Activated B cell treated with CpG ODN at 0.5 μM for 24 hours (primary cell): ENCODE data around the gene STUB1. TPM values are rescaled to one million over a fixed set of nuclear protein-coding genes. Genes with fewer than 3 reads are reported as not detected.

Experiments used
- ATAC-seq: fragments of 200-7000 bp; cut with Tn5 transposase; one replicate; pipeline ENCODE4 v1.10.0; 2021; ENCODE audit warnings: low read depth, mild to moderate bottlenecking, moderate library complexity
- CTCF ChIA-PET: fragments of 350-600 bp; sonication (Branson Sonifier 250); formaldehyde crosslinking; loops from one replicate; lab custom pipeline; 2021; ENCODE audit warnings: antibody characterized with exemption; lab: Charles Lee
- POLR2A ChIA-PET: fragments of 350-600 bp; sonication (Branson Sonifier 250); formaldehyde crosslinking; loops from one replicate; lab custom pipeline; 2021; ENCODE audit warnings: antibody characterized with exemption; lab: Charles Lee
- DNase-seq: peaks from one replicate; pipeline ENCODE4 v3.0.0; 2022
- H3K27ac Mint-ChIP-seq: one replicate; pipeline ENCODE4 v1.8.0; 2020; ENCODE audit warnings: mixed read lengths
- H3K27me3 Mint-ChIP-seq: one replicate; pipeline ENCODE4 v1.8.0; 2021; ENCODE audit warnings: mixed read lengths
- H3K36me3 Mint-ChIP-seq: one replicate; pipeline ENCODE4 v1.8.0; 2021; ENCODE audit warnings: low read depth, mixed read lengths
- H3K4me1 Mint-ChIP-seq: one replicate; pipeline ENCODE4 v1.8.0; 2021; ENCODE audit warnings: mixed read lengths
- H3K4me3 Mint-ChIP-seq: one replicate; pipeline ENCODE4 v1.8.0; 2020; ENCODE audit warnings: mild to moderate bottlenecking, mixed read lengths
- H3K9me3 Mint-ChIP-seq: one replicate; pipeline ENCODE4 v1.8.0; 2020; ENCODE audit warnings: mixed read lengths
- intact Hi-C: fragments of 100-400 bp; cut with micrococcal nuclease; formaldehyde crosslinking; loops from one replicate; pipeline ENCODE4 v1.15.1; 2024
- total RNA-seq: library from RNA; stranded (reverse); gene quantifications from 2 replicates; pipeline ENCODE4 v1.2.3, GENCODE V29; 2022
- TF ChIP-seq, protein P1 (sequence below): fragments of 200-600 bp; IDR thresholded peaks from one replicate; pipeline ENCODE4 v1.8.0; 2022; ENCODE audit warnings: antibody characterized with exemption, mild to moderate bottlenecking

Gene STUB1
- total RNA-seq, 1 donor from 2014 or later, result 81.2 TPM

DNA sequence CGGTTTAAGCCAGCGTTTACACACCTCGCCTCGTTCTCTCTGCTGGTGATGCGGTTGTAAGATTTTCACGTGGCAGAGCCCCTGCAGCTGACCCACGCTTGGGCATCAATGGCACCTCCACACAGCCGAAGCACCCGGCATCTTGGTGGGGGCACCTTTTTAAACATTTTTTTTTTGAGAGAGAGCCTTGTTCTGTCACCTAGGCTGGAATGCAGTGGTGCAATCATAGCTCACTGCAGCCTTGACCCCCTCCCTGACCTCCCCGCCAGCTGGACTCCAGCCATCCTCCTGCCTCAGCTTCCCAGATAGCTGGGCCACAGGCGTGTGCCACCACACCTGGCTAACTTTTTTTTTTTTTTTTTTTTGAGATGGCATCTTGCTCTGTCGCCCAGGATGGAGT is 26.2 kb upstream of the STUB1 start:
- H3K36me3 Mint-ChIP-seq, result no peaks in the 10 kb centered on the region
- POLR2A ChIA-PET, result no interaction called here

DNA sequence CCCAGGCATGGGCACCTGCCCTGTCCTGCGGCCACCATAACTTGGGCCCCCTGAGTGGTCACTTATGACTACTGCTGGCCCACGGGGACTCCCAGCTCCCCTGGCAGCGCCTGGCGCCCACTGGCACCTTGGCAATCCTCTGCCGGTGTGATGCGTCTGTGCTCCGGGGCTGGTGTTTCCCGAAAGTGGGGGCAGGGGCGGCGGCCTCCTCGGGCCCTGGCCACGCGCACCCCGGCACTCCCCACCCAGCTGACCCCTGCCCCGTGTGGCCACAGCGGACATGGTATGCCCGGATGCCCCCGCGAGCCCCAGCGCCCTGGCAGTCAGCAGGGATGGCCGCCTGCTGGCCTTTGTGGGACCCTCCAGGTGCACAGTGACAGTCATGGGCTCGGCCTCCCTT is 22.7 kb upstream of the STUB1 start:
- Mint-ChIP-seq H3K4me1 (peaks cover 7% of the 10 kb centered on the region), H3K4me3 (no peak overlapping the region), H3K27ac (no peak overlapping the region), H3K27me3 (no peaks in the 10 kb centered on the region), H3K9me3 (no peaks in the 10 kb centered on the region), H3K36me3 (no peaks in the 10 kb centered on the region)
- ATAC-seq (no peak), DNase-seq (no peak)
- TF ChIP-seq, protein P1, sequence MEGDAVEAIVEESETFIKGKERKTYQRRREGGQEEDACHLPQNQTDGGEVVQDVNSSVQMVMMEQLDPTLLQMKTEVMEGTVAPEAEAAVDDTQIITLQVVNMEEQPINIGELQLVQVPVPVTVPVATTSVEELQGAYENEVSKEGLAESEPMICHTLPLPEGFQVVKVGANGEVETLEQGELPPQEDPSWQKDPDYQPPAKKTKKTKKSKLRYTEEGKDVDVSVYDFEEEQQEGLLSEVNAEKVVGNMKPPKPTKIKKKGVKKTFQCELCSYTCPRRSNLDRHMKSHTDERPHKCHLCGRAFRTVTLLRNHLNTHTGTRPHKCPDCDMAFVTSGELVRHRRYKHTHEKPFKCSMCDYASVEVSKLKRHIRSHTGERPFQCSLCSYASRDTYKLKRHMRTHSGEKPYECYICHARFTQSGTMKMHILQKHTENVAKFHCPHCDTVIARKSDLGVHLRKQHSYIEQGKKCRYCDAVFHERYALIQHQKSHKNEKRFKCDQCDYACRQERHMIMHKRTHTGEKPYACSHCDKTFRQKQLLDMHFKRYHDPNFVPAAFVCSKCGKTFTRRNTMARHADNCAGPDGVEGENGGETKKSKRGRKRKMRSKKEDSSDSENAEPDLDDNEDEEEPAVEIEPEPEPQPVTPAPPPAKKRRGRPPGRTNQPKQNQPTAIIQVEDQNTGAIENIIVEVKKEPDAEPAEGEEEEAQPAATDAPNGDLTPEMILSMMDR, result no peak
- ChIA-PET CTCF (no interaction called here), POLR2A (interaction anchor here (0.6 kb wide), 1 partner anchor 164 kb away, joined by 8 read pairs; no protein-coding TSS in a partner anchor)
- intact Hi-C loops, result no loop called here

More for the DNA sequence above, 26.2 kb upstream of the STUB1 start:
- CTCF ChIA-PET, result no interaction called here
- H3K4me1 Mint-ChIP-seq, result peaks cover 2% of the 10 kb centered on the region
- H3K27ac Mint-ChIP-seq, result no peak overlapping the region
- no peaks in the 10 kb centered on the region for H3K9me3 Mint-ChIP-seq
- TF ChIP-seq, protein P1, result no peak
- no peak for DNase-seq
- intact Hi-C loops, result no loop called here
- H3K27me3 Mint-ChIP-seq, result no peaks in the 10 kb centered on the region
- ATAC-seq, result no peak
- H3K4me3 Mint-ChIP-seq, result no peak overlapping the region

DNA sequence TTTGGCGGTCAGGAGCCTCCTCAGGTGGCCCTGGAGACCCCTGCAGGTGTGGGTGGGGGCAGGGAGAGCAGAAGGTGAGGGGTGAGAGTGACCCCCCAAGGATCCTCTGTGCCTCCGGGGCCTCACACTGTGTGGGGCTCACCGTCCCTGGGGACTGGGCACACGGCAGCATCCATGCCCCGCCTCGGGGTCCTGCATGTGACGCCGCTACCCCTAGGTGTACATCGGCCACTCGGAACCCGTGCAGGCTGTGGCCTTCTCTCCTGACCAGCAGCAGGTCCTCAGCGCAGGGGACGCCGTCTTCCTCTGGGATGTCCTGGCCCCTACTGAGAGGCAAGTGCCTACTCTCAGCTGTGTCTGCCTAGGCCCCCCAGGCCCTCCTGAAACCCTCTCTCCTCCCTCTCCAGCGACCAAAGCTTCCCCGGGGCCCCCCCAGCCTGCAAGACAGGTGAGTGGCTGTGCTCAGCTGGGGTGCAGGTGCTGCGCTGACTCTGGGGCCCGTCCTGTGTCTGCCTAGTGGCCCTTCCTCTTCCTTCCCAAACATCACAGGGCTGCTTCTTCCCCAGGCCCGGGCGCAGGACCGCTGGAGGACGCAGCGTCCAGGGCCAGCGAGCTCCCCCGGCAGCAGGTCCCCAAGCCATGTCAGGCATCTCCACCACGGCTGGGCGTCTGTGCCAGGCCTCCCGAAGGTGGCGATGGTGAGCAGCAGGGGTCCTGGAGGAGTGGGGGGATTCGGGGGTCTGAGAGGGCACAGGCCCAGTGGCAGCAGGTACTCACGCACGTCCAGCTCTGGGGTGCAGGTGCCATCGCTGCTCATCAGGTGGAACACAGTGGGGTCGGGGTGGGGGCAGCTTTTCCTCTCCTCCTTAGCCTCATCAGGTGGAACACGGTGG is 21.3 kb upstream of the STUB1 start:
- ChIA-PET CTCF (no interaction called here), POLR2A (interaction anchor here (1.0 to 1.9 kb wide), 2 partner anchors 10 to 23 kb away, joined by 3 to 11 read pairs; partner anchors contain the start of genes METTL26 and WDR90)
- H3K27ac Mint-ChIP-seq, result no peak overlapping the region
- ATAC-seq, result no peak
- no peak overlapping the region for H3K4me3 Mint-ChIP-seq
- H3K36me3 Mint-ChIP-seq, result no peaks in the 10 kb centered on the region
- intact Hi-C loops, result no loop called here
- TF ChIP-seq, protein P1, result no peak
- H3K27me3 Mint-ChIP-seq, result no peaks in the 10 kb centered on the region
- no peaks in the 10 kb centered on the region for H3K9me3 Mint-ChIP-seq
- peaks cover 7% of the 10 kb centered on the region for H3K4me1 Mint-ChIP-seq
- no peak for DNase-seq

DNA sequence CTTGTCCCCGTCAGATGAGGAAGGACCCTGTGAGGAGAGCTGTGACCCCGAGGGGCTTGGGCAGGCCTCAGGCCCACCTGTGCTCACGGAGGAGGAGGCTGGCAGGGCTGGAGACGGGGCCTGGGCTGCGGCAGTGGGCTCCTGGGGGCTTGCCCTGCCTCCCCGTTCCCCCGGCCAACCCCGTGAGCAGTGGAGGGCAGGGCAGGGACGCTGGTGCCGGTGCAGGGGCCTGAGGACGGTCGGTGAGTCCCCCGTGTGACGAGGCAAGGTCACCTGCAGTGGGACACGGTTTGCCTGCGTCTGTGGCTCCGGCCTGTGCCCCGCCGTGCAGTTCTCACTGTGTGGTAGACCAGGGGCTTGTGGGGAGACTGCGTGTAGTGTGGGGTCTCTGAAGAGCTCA is 20.6 kb upstream of the STUB1 start:
- CTCF ChIA-PET, result no interaction called here
- H3K4me3 Mint-ChIP-seq, result no peak overlapping the region
- no peak for DNase-seq
- no peak overlapping the region for H3K27ac Mint-ChIP-seq
- no peaks in the 10 kb centered on the region for H3K36me3 Mint-ChIP-seq
- no peak for ATAC-seq
- H3K9me3 Mint-ChIP-seq, result no peaks in the 10 kb centered on the region
- POLR2A ChIA-PET, result interaction anchor here (0.6 to 1.9 kb wide), 3 partner anchors 10 to 23 kb away, joined by 3 to 11 read pairs (median 6); partner anchors contain the start of genes METTL26 and WDR90
- H3K4me1 Mint-ChIP-seq, result peaks cover 7% of the 10 kb centered on the region
- intact Hi-C loops, result loop anchor here (1.0 to 2.0 kb wide), 6 partner anchors 10 to 267 kb away; partner anchors contain the start of genes METTL26 and WDR90
- TF ChIP-seq, protein P1, result no peak
- no peaks in the 10 kb centered on the region for H3K27me3 Mint-ChIP-seq

DNA sequence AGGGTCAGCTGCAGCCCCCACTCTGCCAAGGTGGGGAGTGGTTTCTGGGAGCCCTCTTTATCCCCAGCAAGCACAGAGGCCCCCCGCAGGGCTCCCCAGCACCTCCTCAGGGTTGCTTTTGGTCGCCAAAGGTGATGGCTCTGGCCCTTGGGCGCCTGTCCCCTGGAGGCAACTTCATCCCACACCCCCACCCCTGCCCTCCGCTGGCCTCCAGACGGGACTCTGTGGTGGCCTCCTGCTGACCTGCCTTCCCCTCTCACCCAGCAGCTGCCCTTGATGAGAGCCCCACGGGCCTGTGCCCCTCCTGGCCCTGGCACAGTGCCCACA is 20.1 kb upstream of the STUB1 start:
- H3K4me1 Mint-ChIP-seq, result peaks cover 7% of the 10 kb centered on the region
- DNase-seq (no peak), ATAC-seq (no peak)
- intact Hi-C loops, result loop anchor here (1.0 to 2.0 kb wide), 6 partner anchors 11 to 267 kb away; partner anchors contain the start of genes METTL26 and WDR90
- H3K9me3 Mint-ChIP-seq, result no peaks in the 10 kb centered on the region
- H3K27ac Mint-ChIP-seq, result no peak overlapping the region
- no peaks in the 10 kb centered on the region for H3K36me3 Mint-ChIP-seq
- CTCF ChIA-PET, result no interaction called here
- TF ChIP-seq, protein P1, result no peak
- no peaks in the 10 kb centered on the region for H3K27me3 Mint-ChIP-seq
- POLR2A ChIA-PET, result interaction anchor here (0.6 to 1.9 kb wide), 3 partner anchors 20 to 24 kb away, joined by 4 to 11 read pairs (median 6); partner anchors contain the start of genes METTL26 and STUB1
- no peak overlapping the region for H3K4me3 Mint-ChIP-seq
